Suprapubic skin (tissue), 4 donors: ENCODE results near the gene CAV2. TPM values are rescaled to one million over a fixed set of nuclear protein-coding genes. Genes with fewer than 3 reads are reported as not detected.

Source experiments
- DNase-seq, 2 donors: peaks; one replicate each; pipeline ENCODE4 v3.0.0-alpha.2; 2019; ENCODE audit warnings: low spot score in 2 of 2
- H3K27ac ChIP-seq: fragments of 200-600 bp; sonication (generic); one replicate; pipeline ENCODE4 v1.5.1; 2019
- H3K27me3 ChIP-seq: fragments of 200-600 bp; sonication (generic); one replicate; pipeline ENCODE4 v1.5.1; 2019
- H3K36me3 ChIP-seq: fragments of 200-600 bp; sonication (generic); one replicate; pipeline ENCODE4 v1.5.1; 2019
- H3K4me1 ChIP-seq: fragments of 200-600 bp; sonication (generic); one replicate; pipeline ENCODE4 v1.5.1; 2019
- H3K4me3 ChIP-seq: fragments of 200-600 bp; sonication (generic); one replicate; pipeline ENCODE4 v1.5.1; 2019; ENCODE audit warnings: mild to moderate bottlenecking
- H3K9me3 ChIP-seq: fragments of 200-600 bp; sonication (generic); one replicate; pipeline ENCODE4 v1.5.1; 2019
- EP300 ChIP-seq: sonication (generic); formaldehyde crosslinking; IDR thresholded peaks from one replicate; pipeline ENCODE4 v1.6.1; 2017; ENCODE audit warnings: antibody characterized with exemption
- POLR2A ChIP-seq, 2 donors: fragments of 450-650 bp; IDR thresholded peaks; one replicate each; pipeline ENCODE4 v1.6.1; 2017; ENCODE audit warnings: antibody characterized with exemption in 2 of 2, mild to moderate bottlenecking in 2 of 2, moderate library complexity in 2 of 2
- POLR2AphosphoS5 ChIP-seq, 3 donors: sonication (generic); formaldehyde crosslinking; IDR thresholded peaks; one replicate each; pipeline ENCODE4 v1.6.1; 2017; ENCODE audit warnings: antibody characterized with exemption in 3 of 3
- WGBS: methylation state at CpG from one replicate; pipeline ENCODE4 v1.1.5; 2018; 5-methylcytosine and 5-hydroxymethylcytosine counted together
- total RNA-seq, 4 donors: library from RNA; depleted of rRNA; stranded (reverse); fragments of >200 nt; gene quantifications; one replicate each; pipeline ENCODE4 v1.1.0, GENCODE V29; 2016
- TF ChIP-seq, protein P1 (sequence below), 2 donors: fragments of 200-600 bp in 1 of 2; fragments of 450-650 bp in 1 of 2; sonication (generic) in 1 of 2; IDR thresholded peaks; one replicate each; pipeline ENCODE4 v1.5.1; 2016 to 2019; ENCODE audit warnings: antibody characterized with exemption in 2 of 2, mild to moderate bottlenecking in 1 of 2, moderate library complexity in 1 of 2

CAV2 gene
- total RNA-seq, 4 donors from 2014 or later = 73.8 to 108 (median 98.7) TPM

GRCh38 chr7:116455499-116455898, 44.0 kb upstream of the CAV2 start:
- Histone ChIP-seq H3K27ac (no peak overlapping the region), H3K9me3 (no peaks in the 10 kb centered on the region), H3K4me3 (no peak overlapping the region), H3K4me1 (no peaks in the 10 kb centered on the region), H3K27me3 (no peaks in the 10 kb centered on the region), H3K36me3 (no peaks in the 10 kb centered on the region)
- no peak for DNase-seq
- TF ChIP-seq, protein P1, sequence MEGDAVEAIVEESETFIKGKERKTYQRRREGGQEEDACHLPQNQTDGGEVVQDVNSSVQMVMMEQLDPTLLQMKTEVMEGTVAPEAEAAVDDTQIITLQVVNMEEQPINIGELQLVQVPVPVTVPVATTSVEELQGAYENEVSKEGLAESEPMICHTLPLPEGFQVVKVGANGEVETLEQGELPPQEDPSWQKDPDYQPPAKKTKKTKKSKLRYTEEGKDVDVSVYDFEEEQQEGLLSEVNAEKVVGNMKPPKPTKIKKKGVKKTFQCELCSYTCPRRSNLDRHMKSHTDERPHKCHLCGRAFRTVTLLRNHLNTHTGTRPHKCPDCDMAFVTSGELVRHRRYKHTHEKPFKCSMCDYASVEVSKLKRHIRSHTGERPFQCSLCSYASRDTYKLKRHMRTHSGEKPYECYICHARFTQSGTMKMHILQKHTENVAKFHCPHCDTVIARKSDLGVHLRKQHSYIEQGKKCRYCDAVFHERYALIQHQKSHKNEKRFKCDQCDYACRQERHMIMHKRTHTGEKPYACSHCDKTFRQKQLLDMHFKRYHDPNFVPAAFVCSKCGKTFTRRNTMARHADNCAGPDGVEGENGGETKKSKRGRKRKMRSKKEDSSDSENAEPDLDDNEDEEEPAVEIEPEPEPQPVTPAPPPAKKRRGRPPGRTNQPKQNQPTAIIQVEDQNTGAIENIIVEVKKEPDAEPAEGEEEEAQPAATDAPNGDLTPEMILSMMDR (IDR thresholded peaks at IDR 0.05) = no peak
- no peak for TF ChIP-seq POLR2A (IDR thresholded peaks at IDR 0.05)
- no peak for TF ChIP-seq POLR2AphosphoS5 (IDR thresholded peaks at IDR 0.05)
- TF ChIP-seq EP300 = no peak
- 72% methylated on average over 1 of the region's 1 CpG for WGBS

GRCh38 chr7:116461500-116461899, 38.0 kb upstream of the CAV2 start:
- H3K4me3 ChIP-seq = no peak overlapping the region
- H3K27ac ChIP-seq = no peak overlapping the region
- H3K4me1 ChIP-seq = no peaks in the 10 kb centered on the region
- no peaks in the 10 kb centered on the region for H3K9me3 ChIP-seq
- TF ChIP-seq POLR2A (IDR thresholded peaks at IDR 0.05) (no peak), POLR2AphosphoS5 (IDR thresholded peaks at IDR 0.05) (no peak), EP300 (no peak)
- TF ChIP-seq, protein P1 (IDR thresholded peaks at IDR 0.05) = no peak
- H3K36me3 ChIP-seq = no peaks in the 10 kb centered on the region
- H3K27me3 ChIP-seq = no peaks in the 10 kb centered on the region
- no peak for DNase-seq

- Histone ChIP-seq H3K27me3 (no peaks in the 10 kb centered on the region), H3K4me1 (no peaks in the 10 kb centered on the region), H3K4me3 (no peak overlapping the region), H3K9me3 (no peaks in the 10 kb centered on the region), H3K27ac (no peak overlapping the region), H3K36me3 (no peaks in the 10 kb centered on the region)
- DNase-seq = no peak
- TF ChIP-seq POLR2A (IDR thresholded peaks at IDR 0.05) = no peak
- TF ChIP-seq POLR2AphosphoS5 (IDR thresholded peaks at IDR 0.05) = no peak
- TF ChIP-seq EP300 = no peak
- TF ChIP-seq, protein P1 (IDR thresholded peaks at IDR 0.05) = no peak
- 95% methylated on average over 4 of the region's 4 CpGs for WGBS
Observed at GRCh38 chr7:116463956-116464355, 35.6 kb upstream of the CAV2 start.

- H3K9me3 ChIP-seq = no peaks in the 10 kb centered on the region
- DNase-seq = no peak
- H3K4me3 ChIP-seq = no peak overlapping the region
- no peak overlapping the region for H3K27ac ChIP-seq
- no peak for TF ChIP-seq EP300
- no peak for TF ChIP-seq POLR2AphosphoS5 (IDR thresholded peaks at IDR 0.05)
- TF ChIP-seq, protein P1 (IDR thresholded peaks at IDR 0.05) = no peak
- no peak for TF ChIP-seq POLR2A (IDR thresholded peaks at IDR 0.05)
- H3K27me3 ChIP-seq = no peaks in the 10 kb centered on the region
- WGBS = 93% methylated on average over 4 of the region's 4 CpGs
- no peaks in the 10 kb centered on the region for H3K36me3 ChIP-seq
- no peaks in the 10 kb centered on the region for H3K4me1 ChIP-seq
Observed at GRCh38 chr7:116464375-116464774, 35.2 kb upstream of the CAV2 start.

- Histone ChIP-seq H3K4me3 (no peak overlapping the region), H3K36me3 (no peaks in the 10 kb centered on the region), H3K4me1 (no peaks in the 10 kb centered on the region), H3K27me3 (no peaks in the 10 kb centered on the region), H3K27ac (no peak overlapping the region), H3K9me3 (no peaks in the 10 kb centered on the region)
- DNase-seq = no peak
- 94% methylated on average over 2 of the region's 2 CpGs for WGBS
- TF ChIP-seq, protein P1 (IDR thresholded peaks at IDR 0.05) = no peak
- TF ChIP-seq POLR2A (IDR thresholded peaks at IDR 0.05) (no peak), POLR2AphosphoS5 (IDR thresholded peaks at IDR 0.05) (no peak), EP300 (no peak)
Observed at GRCh38 chr7:116465125-116465524, 34.4 kb upstream of the CAV2 start.
